T-cell (primary cell): ENCODE data around the gene TMEM87B. TPM values are rescaled to one million over a fixed set of nuclear protein-coding genes. Genes with fewer than 3 reads are reported as not detected.

ENCODE experiments used
- ATAC-seq, 4 experiments: fragments of 200-7000 bp in 3 of 4; fragments of 150-1000 bp in 1 of 4; cut with Tn5 transposase; replicated peaks in 1 of 4; 1 replicate in 3 of 4; 2 replicates in 1 of 4; pipeline ENCODE4 v1.10.0; 2021; ENCODE audit warnings: moderate library complexity in 3 of 4, mild to moderate bottlenecking in 2 of 4, moderate number of reproducible peaks in 1 of 4
- CTCF ChIA-PET, 2 donors: fragments of 300-600 bp; sonication (Branson Sonifier 250); formaldehyde crosslinking; loops; one replicate each; lab custom pipeline; 2022; ENCODE audit warnings: antibody characterized with exemption in 2 of 2; lab: Charles Lee
- POLR2A ChIA-PET, 2 donors: fragments of 300-600 bp; sonication (Branson Sonifier 250); formaldehyde crosslinking; loops; one replicate each; lab custom pipeline; 2022; ENCODE audit warnings: antibody characterized with exemption in 2 of 2; lab: Charles Lee
- DNase-seq, 35 experiments: peaks; one replicate each; pipeline versions ENCODE4 v3.0.0 to v3.0.0-alpha.2; 2013 to 2023
- H3K27ac ChIP-seq: one replicate; pipeline ENCODE4 v1.5.1; 2013; ENCODE audit warnings: low read length
- H3K27me3 ChIP-seq, 2 experiments: replicated peaks in 1 of 2; 1 replicate in 1 of 2; 2 replicates in 1 of 2; pipeline versions ENCODE4 v1.6.1 to v1.7.0; 2013; ENCODE audit warnings: low read length in 1 of 2, mixed read lengths in 1 of 2; ENCODE audit not compliant: control insufficient read depth in 2 of 2, insufficient read depth in 2 of 2; ENCODE audit errors: extremely low read depth in 1 of 2
- H3K36me3 ChIP-seq, 2 donors: 1 replicate in 1 of 2; 2 replicates in 1 of 2; pipeline versions ENCODE4 v1.6.1 to v1.7.0; 2013; ENCODE audit warnings: low read length in 1 of 2; ENCODE audit not compliant: control insufficient read depth in 2 of 2, insufficient read depth in 1 of 2; ENCODE audit errors: extremely low read depth in 1 of 2
- H3K4me1 ChIP-seq, 2 experiments: 1 replicate in 1 of 2; 2 replicates in 1 of 2; pipeline versions ENCODE4 v1.6.1 to v1.7.0; 2013; ENCODE audit warnings: low read length in 2 of 2, mixed read lengths in 1 of 2; ENCODE audit not compliant: insufficient read depth in 2 of 2, control insufficient read depth in 1 of 2; ENCODE audit errors: extremely low read depth in 1 of 2
- H3K4me3 ChIP-seq, 2 donors: 1 replicate in 1 of 2; 2 replicates in 1 of 2; pipeline versions ENCODE4 v1.5.1 to v1.7.0; 2013; ENCODE audit warnings: mild to moderate bottlenecking in 2 of 2, low read length in 1 of 2, moderate library complexity in 1 of 2; ENCODE audit not compliant: control insufficient read depth in 1 of 2; ENCODE audit errors: extremely low read depth in 1 of 2
- H3K9me3 ChIP-seq: 2 replicates; pipeline ENCODE4 v1.7.0; 2013
- H3K27ac Mint-ChIP-seq, 2 donors: one replicate each; pipeline ENCODE4 v1.8.0; 2020 to 2021; ENCODE audit warnings: mild to moderate bottlenecking in 2 of 2, mixed read lengths in 2 of 2
- H3K27me3 Mint-ChIP-seq, 2 donors: one replicate each; pipeline ENCODE4 v1.8.0; 2021 to 2022; ENCODE audit warnings: mixed read lengths in 2 of 2
- H3K36me3 Mint-ChIP-seq: one replicate; pipeline ENCODE4 v1.8.0; 2021; ENCODE audit warnings: mixed read lengths
- H3K4me1 Mint-ChIP-seq, 3 donors: one replicate each; pipeline ENCODE4 v1.8.0; 2020 to 2022; ENCODE audit warnings: mixed read lengths in 3 of 3, mild to moderate bottlenecking in 1 of 3
- H3K4me3 Mint-ChIP-seq, 3 donors: one replicate each; pipeline ENCODE4 v1.8.0; 2020 to 2022; ENCODE audit warnings: mild to moderate bottlenecking in 3 of 3, mixed read lengths in 3 of 3, moderate library complexity in 3 of 3
- H3K9me3 Mint-ChIP-seq, 3 donors: one replicate each; pipeline ENCODE4 v1.8.0; 2020 to 2022; ENCODE audit warnings: mixed read lengths in 3 of 3
- WGBS: methylation state at CpG from one replicate; pipeline ENCODE4 v1.1.5; 2013; ENCODE audit warnings: missing lambda C conversion rate; ENCODE audit not compliant: insufficient coverage; 5-methylcytosine and 5-hydroxymethylcytosine counted together
- total RNA-seq, 35 experiments: library from RNA in 6 of 35; stranded (reverse) in 6 of 35; fragments of 120-200 nt in 1 of 35; gene quantifications; one replicate each; pipeline versions ENCODE4 v1.2.1 to v1.2.4 and lab custom pipeline; 2013 to 2026

TMEM87B gene
- total RNA-seq, 5 donors from 2014 or later (not counting 1 experiment from before 2014, with no cell fraction given) = 16.8 to 22.7 (median 19.3) TPM

GRCh38 chr2:112010751-112011150 is 44.3 kb upstream of the TMEM87B start:
- H3K4me3 Mint-ChIP-seq = no peak overlapping the region
- no peaks in the 10 kb centered on the region for H3K4me1 Mint-ChIP-seq
- Histone ChIP-seq H3K27me3 (peaks cover 0 to 4% of the 10 kb centered on the region in 2 experiments), H3K4me1 (no peaks in the 10 kb centered on the region), H3K9me3 (no peaks in the 10 kb centered on the region), H3K4me3 (no peak overlapping the region), H3K27ac (no peak overlapping the region), H3K36me3 (no peaks in the 10 kb centered on the region)
- POLR2A ChIA-PET = no interaction called here
- CTCF ChIA-PET = no interaction called here
- H3K27me3 Mint-ChIP-seq = peaks cover 0 to 4% of the 10 kb centered on the region in 2 donors
- DNase-seq (no peak), ATAC-seq (no peak)
- H3K27ac Mint-ChIP-seq = no peak overlapping the region
- no peaks in the 10 kb centered on the region for H3K36me3 Mint-ChIP-seq
- 89% methylated on average over 9 of the region's 10 CpGs for WGBS
- no peaks in the 10 kb centered on the region for H3K9me3 Mint-ChIP-seq

GRCh38 chr2:112012556-112012955 is 42.5 kb upstream of the TMEM87B start:
- no peaks in the 10 kb centered on the region for H3K36me3 ChIP-seq
- no peaks in the 10 kb centered on the region for H3K4me1 ChIP-seq
- DNase-seq (no peak), ATAC-seq (no peak)
- H3K9me3 ChIP-seq = no peaks in the 10 kb centered on the region
- H3K4me3 Mint-ChIP-seq = no peak overlapping the region
- no peaks in the 10 kb centered on the region for H3K4me1 Mint-ChIP-seq
- H3K27me3 Mint-ChIP-seq = peaks cover 5 to 9% of the 10 kb centered on the region in 2 donors
- ChIA-PET POLR2A (interaction anchor here in 1 of 2 donors (0.5 kb wide), 1 partner anchor 8 kb away, joined by 8 read pairs; no protein-coding TSS in a partner anchor), CTCF (no interaction called here)
- no peaks in the 10 kb centered on the region for H3K9me3 Mint-ChIP-seq
- H3K27ac ChIP-seq = no peak overlapping the region
- no peaks in the 10 kb centered on the region for H3K36me3 Mint-ChIP-seq
- no peak overlapping the region for H3K27ac Mint-ChIP-seq
- H3K27me3 ChIP-seq = peaks cover 0 to 10% of the 10 kb centered on the region in 2 experiments
- no CpG with 5 or more reads among the region's 5 CpGs for WGBS
- H3K4me3 ChIP-seq = no peak overlapping the region

- H3K4me3 ChIP-seq = no peak overlapping the region
- no peaks in the 10 kb centered on the region for H3K4me1 Mint-ChIP-seq
- no CpG with 5 or more reads among the region's 8 CpGs for WGBS
Observed at GRCh38 chr2:112018846-112019245, 36.2 kb upstream of the TMEM87B start.

GRCh38 chr2:112019569-112019982 is 35.5 kb upstream of the TMEM87B start:
- Mint-ChIP-seq H3K36me3 (no peaks in the 10 kb centered on the region), H3K27ac (no peak overlapping the region), H3K4me3 (no peak overlapping the region), H3K9me3 (no peaks in the 10 kb centered on the region), H3K4me1 (no peaks in the 10 kb centered on the region), H3K27me3 (peaks cover 5 to 12% of the 10 kb centered on the region in 2 donors)
- ChIA-PET POLR2A (no interaction called here), CTCF (no interaction called here)
- Histone ChIP-seq H3K36me3 (no peaks in the 10 kb centered on the region), H3K4me1 (no peaks in the 10 kb centered on the region), H3K27me3 (peaks cover 0 to 26% of the 10 kb centered on the region in 2 experiments), H3K27ac (no peak overlapping the region), H3K9me3 (no peaks in the 10 kb centered on the region), H3K4me3 (no peak overlapping the region)
- DNase-seq = no peak
- WGBS = 80% methylated on average over 1 of the region's 4 CpGs
- ATAC-seq = no peak

More at GRCh38 chr2:112018846-112019245, 36.2 kb upstream of the TMEM87B start:
- no peak for ATAC-seq
- DNase-seq = no peak
- H3K9me3 ChIP-seq = no peaks in the 10 kb centered on the region
- peaks cover 5 to 12% of the 10 kb centered on the region in 2 donors for H3K27me3 Mint-ChIP-seq
- H3K4me1 ChIP-seq = no peaks in the 10 kb centered on the region
- POLR2A ChIA-PET = no interaction called here
- no peak overlapping the region for H3K27ac Mint-ChIP-seq
- CTCF ChIA-PET = no interaction called here
- H3K36me3 ChIP-seq = no peaks in the 10 kb centered on the region
- H3K27me3 ChIP-seq = peaks cover 0 to 23% of the 10 kb centered on the region in 2 experiments
- no peaks in the 10 kb centered on the region for H3K9me3 Mint-ChIP-seq
- H3K36me3 Mint-ChIP-seq = no peaks in the 10 kb centered on the region
- H3K4me3 Mint-ChIP-seq = no peak overlapping the region
- H3K27ac ChIP-seq = no peak overlapping the region

GRCh38 chr2:112020561-112020960 is 34.5 kb upstream of the TMEM87B start:
- Mint-ChIP-seq H3K36me3 (no peaks in the 10 kb centered on the region), H3K4me3 (no peak overlapping the region), H3K9me3 (no peaks in the 10 kb centered on the region), H3K27me3 (peaks cover 5 to 12% of the 10 kb centered on the region in 2 donors), H3K27ac (no peak overlapping the region), H3K4me1 (no peaks in the 10 kb centered on the region)
- Histone ChIP-seq H3K27ac (no peak overlapping the region), H3K4me1 (no peaks in the 10 kb centered on the region), H3K27me3 (peaks cover 0 to 26% of the 10 kb centered on the region in 2 experiments), H3K9me3 (no peaks in the 10 kb centered on the region), H3K36me3 (no peaks in the 10 kb centered on the region), H3K4me3 (no peak overlapping the region)
- POLR2A ChIA-PET = interaction anchor here in 1 of 2 donors (0.7 kb wide), 1 partner anchor 8 kb away, joined by 8 read pairs; no protein-coding TSS in a partner anchor
- no peak for DNase-seq
- CTCF ChIA-PET = interaction anchor here in 1 of 2 donors (0.7 kb wide), 1 partner anchor 11 kb away, joined by 3 read pairs; no protein-coding TSS in a partner anchor
- WGBS = 100% methylated on average over 1 of the region's 3 CpGs
- no peak for ATAC-seq

- Histone ChIP-seq H3K4me3 (no peak overlapping the region), H3K4me1 (no peaks in the 10 kb centered on the region), H3K9me3 (no peaks in the 10 kb centered on the region), H3K27ac (no peak overlapping the region), H3K27me3 (peaks cover 0 to 25% of the 10 kb centered on the region in 2 experiments), H3K36me3 (no peaks in the 10 kb centered on the region)
- H3K9me3 Mint-ChIP-seq = no peaks in the 10 kb centered on the region
- H3K36me3 Mint-ChIP-seq = no peaks in the 10 kb centered on the region
- ATAC-seq (no peak), DNase-seq (no peak)
- H3K27me3 Mint-ChIP-seq = peaks cover 5 to 12% of the 10 kb centered on the region in 2 donors
- 94% methylated on average over 10 of the region's 10 CpGs for WGBS
- ChIA-PET POLR2A (interaction anchor here in 1 of 2 donors (0.7 kb wide), 1 partner anchor 9 kb away, joined by 8 read pairs; no protein-coding TSS in a partner anchor), CTCF (no interaction called here)
- H3K4me1 Mint-ChIP-seq = no peaks in the 10 kb centered on the region
- H3K27ac Mint-ChIP-seq = no peak overlapping the region
- no peak overlapping the region for H3K4me3 Mint-ChIP-seq
Observed at GRCh38 chr2:112021290-112021689, 33.8 kb upstream of the TMEM87B start.
